Mesenchymal stem cell (in vitro differentiated cells and primary cell): ENCODE data around the gene PDGFRB.

Source experiments
- DNase-seq: peaks from one replicate; pipeline ENCODE4 v3.0.0-alpha.2; 2013
- H2AFZ ChIP-seq: one replicate; pipeline ENCODE4 v1.6.1; 2013; ENCODE audit warnings: low read depth, mild to moderate bottlenecking, control low read depth, inconsistent platforms, low read length, moderate library complexity
- H2AK5ac ChIP-seq: 2 replicates; pipeline ENCODE4 v1.6.1; 2013; ENCODE audit warnings: low read length, moderate library complexity, mild to moderate bottlenecking, inconsistent platforms; ENCODE audit not compliant: severe bottlenecking
- H2BK120ac ChIP-seq: one replicate; pipeline ENCODE4 v1.6.1; 2013; ENCODE audit warnings: low read depth, mild to moderate bottlenecking, inconsistent platforms, low read length, moderate library complexity
- H2BK12ac ChIP-seq, 2 experiments: one replicate each; pipeline ENCODE4 v1.6.1; 2013; ENCODE audit warnings: inconsistent platforms in 2 of 2, low read length in 2 of 2, mild to moderate bottlenecking in 2 of 2, moderate library complexity in 2 of 2, control low read depth in 1 of 2
- H2BK15ac ChIP-seq: one replicate; pipeline ENCODE4 v1.6.1; 2013; ENCODE audit warnings: mild to moderate bottlenecking, low read depth, inconsistent platforms; ENCODE audit not compliant: poor library complexity, severe bottlenecking
- H2BK5ac ChIP-seq: 2 replicates; pipeline ENCODE4 v1.6.1; 2013; ENCODE audit warnings: low read depth, mild to moderate bottlenecking, low read length, control low read depth, inconsistent platforms; ENCODE audit not compliant: poor library complexity, severe bottlenecking
- H3K14ac ChIP-seq, 2 experiments: one replicate each; pipeline ENCODE4 v1.6.1; 2013; ENCODE audit warnings: inconsistent platforms in 2 of 2, low read length in 2 of 2, control low read depth in 1 of 2, mild to moderate bottlenecking in 1 of 2, moderate library complexity in 1 of 2
- H3K18ac ChIP-seq, 2 experiments: one replicate each; pipeline ENCODE4 v1.6.1; 2013; ENCODE audit warnings: inconsistent platforms in 2 of 2, low read length in 2 of 2, control low read depth in 1 of 2, low read depth in 1 of 2, mild to moderate bottlenecking in 1 of 2
- H3K23ac ChIP-seq, 2 experiments: one replicate each; pipeline ENCODE4 v1.6.1; 2013; ENCODE audit warnings: inconsistent platforms in 2 of 2, low read length in 2 of 2, mild to moderate bottlenecking in 2 of 2, moderate library complexity in 2 of 2, control low read depth in 1 of 2
- H3K27ac ChIP-seq: 2 replicates; pipeline ENCODE4 v1.5.1; 2013; ENCODE audit warnings: mild to moderate bottlenecking, moderate library complexity, low read length, control low read depth, inconsistent platforms; ENCODE audit not compliant: poor library complexity, severe bottlenecking
- H3K27me3 ChIP-seq, 2 experiments: 2 replicates each; pipeline versions ENCODE4 v1.6.1 to v1.7.0; 2013; ENCODE audit warnings: low read length in 2 of 2, mild to moderate bottlenecking in 2 of 2, moderate library complexity in 2 of 2, control low read depth in 1 of 2, inconsistent platforms in 1 of 2; ENCODE audit not compliant: control insufficient read depth in 1 of 2, insufficient read depth in 1 of 2
- H3K36me3 ChIP-seq, 2 experiments: 2 replicates each; pipeline versions ENCODE4 v1.6.1 to v1.7.0; 2013; ENCODE audit warnings: low read length in 2 of 2, control low read depth in 1 of 2, inconsistent platforms in 1 of 2, low read depth in 1 of 2, mild to moderate bottlenecking in 1 of 2; ENCODE audit not compliant: insufficient read depth in 2 of 2, control insufficient read depth in 1 of 2
- H3K4ac ChIP-seq, 2 experiments: one replicate each; pipeline ENCODE4 v1.6.1; 2013; ENCODE audit warnings: inconsistent platforms in 2 of 2, low read length in 2 of 2, mild to moderate bottlenecking in 2 of 2, moderate library complexity in 2 of 2, control low read depth in 1 of 2, low read depth in 1 of 2
- H3K4me1 ChIP-seq: 2 replicates; pipeline ENCODE4 v1.6.1; 2013; ENCODE audit warnings: low read depth, low read length, control low read depth; ENCODE audit not compliant: control insufficient read depth, insufficient read depth
- H3K4me2 ChIP-seq: 2 replicates; pipeline ENCODE4 v1.6.1; 2013; ENCODE audit warnings: low read length, mild to moderate bottlenecking, inconsistent platforms; ENCODE audit not compliant: poor library complexity, severe bottlenecking
- H3K4me3 ChIP-seq, 2 experiments: 2 replicates each; pipeline versions ENCODE4 v1.5.1 to v1.7.0; 2013; ENCODE audit warnings: low read length in 2 of 2, mild to moderate bottlenecking in 2 of 2, control low read depth in 1 of 2, low read depth in 1 of 2; ENCODE audit not compliant: insufficient read depth in 1 of 2
- H3K79me1 ChIP-seq: replicated peaks from 2 replicates; pipeline ENCODE4 v1.6.1; 2013; ENCODE audit warnings: mild to moderate bottlenecking, control low read depth, low read length, inconsistent platforms; ENCODE audit not compliant: poor library complexity, severe bottlenecking
- H3K9ac ChIP-seq: 2 replicates; pipeline ENCODE4 v1.7.0; 2013; ENCODE audit warnings: mild to moderate bottlenecking, low read length, moderate library complexity
- H3K9me3 ChIP-seq: 2 replicates; pipeline ENCODE4 v1.7.0; 2013; ENCODE audit warnings: mild to moderate bottlenecking, low read length; ENCODE audit not compliant: control insufficient read depth
- H4K8ac ChIP-seq: one replicate; pipeline ENCODE4 v1.6.1; 2013; ENCODE audit warnings: inconsistent platforms, mild to moderate bottlenecking, low read length, moderate library complexity
- H4K91ac ChIP-seq: one replicate; pipeline ENCODE4 v1.6.1; 2013; ENCODE audit warnings: mild to moderate bottlenecking, low read length, inconsistent platforms
- WGBS: methylation state at CpG from one replicate; pipeline ENCODE4 v1.1.7; 2013; ENCODE audit warnings: mixed read lengths; 5-methylcytosine and 5-hydroxymethylcytosine counted together

PDGFRB gene

GRCh38 chr5:150175076-150175475 lies 19.4 kb upstream of the PDGFRB start:
- H3K14ac ChIP-seq: no peak overlapping the region
- peaks cover 11% of the 10 kb centered on the region for H3K4me1 ChIP-seq
- H3K18ac ChIP-seq: no peak overlapping the region
- H2AFZ ChIP-seq: no peak overlapping the region
- H3K4me2 ChIP-seq: no peak overlapping the region
- peak overlapping the region in 1 of 2 experiments; percentile 57 for H2BK12ac ChIP-seq
- no peak overlapping the region for H2BK5ac ChIP-seq
- no peak overlapping the region for H2BK15ac ChIP-seq
- no peaks in the 10 kb centered on the region for H3K36me3 ChIP-seq
- H3K9ac ChIP-seq: no peak overlapping the region
- no peak overlapping the region for H2BK120ac ChIP-seq
- H3K9me3 ChIP-seq: no peaks in the 10 kb centered on the region
- no peak overlapping the region for H3K23ac ChIP-seq
- H3K27ac ChIP-seq: no peak overlapping the region
- H2AK5ac ChIP-seq: no peak overlapping the region
- H3K79me1 ChIP-seq: no peaks in the 10 kb centered on the region
- no peak overlapping the region for H4K91ac ChIP-seq
- H3K4me3 ChIP-seq: no peak overlapping the region
- 100% methylated on average over 1 of the region's 1 CpG for WGBS
- H3K4ac ChIP-seq: no peak overlapping the region
- DNase-seq: no peak
- H3K27me3 ChIP-seq: peaks cover 0 to 6% of the 10 kb centered on the region in 2 experiments
- no peak overlapping the region for H4K8ac ChIP-seq

- Histone ChIP-seq H3K9me3 (no peaks in the 10 kb centered on the region), H3K14ac (no peak overlapping the region), H3K23ac (no peak overlapping the region), H4K91ac (no peak overlapping the region), H3K4me3 (no peak overlapping the region), H3K9ac (no peak overlapping the region), H4K8ac (no peak overlapping the region), H2BK12ac (no peak overlapping the region), H3K79me1 (no peaks in the 10 kb centered on the region), H2BK15ac (no peak overlapping the region), H2BK5ac (no peak overlapping the region), H3K4me1 (peaks cover 11% of the 10 kb centered on the region), H3K18ac (no peak overlapping the region), H2AFZ (no peak overlapping the region), H3K27ac (no peak overlapping the region), H3K4me2 (no peak overlapping the region), H3K4ac (no peak overlapping the region), H3K36me3 (no peaks in the 10 kb centered on the region), H2BK120ac (no peak overlapping the region), H3K27me3 (peaks cover 0 to 12% of the 10 kb centered on the region in 2 experiments), H2AK5ac (no peak overlapping the region)
- no peak for DNase-seq
- 96% methylated on average over 6 of the region's 6 CpGs for WGBS
These were observed 18.6 kb upstream of the PDGFRB start for GRCh38 chr5:150174285-150174684.

GRCh38 chr5:150173161-150173560 lies 17.5 kb upstream of the PDGFRB start:
- Histone ChIP-seq H3K4ac (peak overlapping the region in 1 of 2 experiments; percentile 22), H3K4me1 (peaks cover 8% of the 10 kb centered on the region), H3K9ac (no peak overlapping the region), H3K4me3 (no peak overlapping the region), H3K27me3 (peaks cover 0 to 16% of the 10 kb centered on the region in 2 experiments), H4K8ac (no peak overlapping the region), H3K9me3 (no peaks in the 10 kb centered on the region), H3K79me1 (no peaks in the 10 kb centered on the region), H3K27ac (no peak overlapping the region), H2BK120ac (no peak overlapping the region), H3K18ac (no peak overlapping the region), H3K36me3 (no peaks in the 10 kb centered on the region), H2AFZ (no peak overlapping the region), H3K23ac (peak overlapping the region in 1 of 2 experiments; percentile 9), H3K4me2 (no peak overlapping the region), H3K14ac (no peak overlapping the region), H2BK15ac (no peak overlapping the region), H2BK5ac (no peak overlapping the region), H2BK12ac (no peak overlapping the region), H2AK5ac (no peak overlapping the region), H4K91ac (no peak overlapping the region)
- WGBS: 74% methylated on average over 3 of the region's 3 CpGs
- DNase-seq: no peak

GRCh38 chr5:150172556-150172955 lies 16.9 kb upstream of the PDGFRB start:
- no peak overlapping the region for H2BK5ac ChIP-seq
- 86% methylated on average over 4 of the region's 4 CpGs for WGBS
- no peak overlapping the region for H3K4me2 ChIP-seq
- H2BK12ac ChIP-seq: no peak overlapping the region
- no peak overlapping the region for H3K14ac ChIP-seq
- H3K27ac ChIP-seq: no peak overlapping the region
- H2AK5ac ChIP-seq: no peak overlapping the region
- H3K9me3 ChIP-seq: no peaks in the 10 kb centered on the region
- no peaks in the 10 kb centered on the region for H3K36me3 ChIP-seq
- H2BK15ac ChIP-seq: no peak overlapping the region
- H2BK120ac ChIP-seq: no peak overlapping the region
- H3K4me1 ChIP-seq: peaks cover 8% of the 10 kb centered on the region
- H3K27me3 ChIP-seq: peaks cover 0 to 16% of the 10 kb centered on the region in 2 experiments
- H3K23ac ChIP-seq: no peak overlapping the region
- H3K4me3 ChIP-seq: peak overlapping the region in 1 of 2 experiments; percentile 30
- no peak overlapping the region for H3K18ac ChIP-seq
- DNase-seq: no peak
- no peak overlapping the region for H3K4ac ChIP-seq
- H3K9ac ChIP-seq: peak overlapping the region; percentile 50
- H4K8ac ChIP-seq: no peak overlapping the region
- no peak overlapping the region for H4K91ac ChIP-seq
- H3K79me1 ChIP-seq: no peaks in the 10 kb centered on the region
- H2AFZ ChIP-seq: no peak overlapping the region
